NOMO-1 treated with DMSO at 0.1 percent for 48 hours (cell line): ENCODE measurements around the gene GDPD5.

Source experiments
- DNase-seq: peaks from one replicate; lab custom pipeline; 2025; ENCODE audit not compliant: unreplicated experiment; lab: John Stamatoyannopoulos, UW

GDPD5 gene

DNA sequence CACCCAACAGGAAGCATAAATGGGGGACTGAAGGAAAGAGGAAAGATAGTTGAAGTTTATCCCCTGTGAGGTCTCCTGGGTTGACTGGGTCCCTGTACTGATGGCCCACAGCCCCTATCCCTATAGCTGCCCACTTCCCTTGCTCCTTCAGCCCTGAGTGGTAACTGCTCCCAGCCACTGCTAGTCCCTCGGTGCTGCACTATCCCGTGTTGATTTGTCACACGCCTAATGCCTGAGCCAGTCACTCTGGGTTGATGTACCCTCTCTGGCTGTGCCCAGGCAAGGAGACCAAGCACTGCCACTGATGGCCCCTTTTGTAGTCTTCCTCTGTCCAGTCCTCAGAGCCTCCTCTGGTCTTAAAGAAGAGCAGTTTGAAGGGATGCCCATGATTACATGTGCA is 9.6 kb downstream of the GDPD5 start:
- no peak for DNase-seq

DNA sequence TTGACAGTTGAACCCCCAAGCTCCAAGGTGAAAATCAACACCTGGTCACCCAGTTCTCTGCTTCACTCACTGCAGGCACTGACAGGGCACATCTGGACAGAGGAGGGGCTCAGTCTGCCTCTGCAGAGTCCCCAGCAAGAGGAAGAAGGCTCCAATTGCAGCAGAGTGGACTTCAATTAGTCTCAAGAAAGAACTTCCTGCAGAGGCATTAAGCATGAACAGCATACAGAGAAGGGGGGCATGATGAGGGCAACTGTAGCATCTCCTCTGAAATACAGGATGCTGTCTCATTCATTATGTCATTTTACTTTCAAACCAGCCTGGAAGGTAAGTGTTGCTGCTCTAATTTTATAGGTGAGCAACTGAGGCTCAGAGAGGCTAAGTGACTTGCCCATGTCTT is 11.1 kb downstream of the GDPD5 start:
- DNase-seq: peak; percentile 5

DNA sequence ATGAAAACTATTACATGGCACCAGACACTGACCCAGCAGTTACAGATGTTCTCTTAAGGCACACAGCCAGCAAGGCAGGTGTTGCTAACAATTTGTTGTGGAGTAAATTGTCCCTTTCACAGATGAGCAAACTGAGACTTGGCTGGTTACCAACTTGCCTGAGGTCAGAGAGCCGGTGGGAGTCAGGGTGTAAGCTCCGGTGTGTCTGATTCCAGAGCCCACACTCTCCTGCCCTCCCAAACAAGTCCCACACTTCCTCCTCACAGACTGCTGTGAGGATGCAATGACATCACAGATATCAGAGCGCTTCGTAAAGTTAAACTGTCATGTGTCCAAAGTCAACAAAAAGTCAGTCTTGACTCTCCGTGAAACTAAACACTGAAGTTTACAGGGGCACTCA is 12.5 kb downstream of the GDPD5 start:
- DNase-seq: no peak

DNA sequence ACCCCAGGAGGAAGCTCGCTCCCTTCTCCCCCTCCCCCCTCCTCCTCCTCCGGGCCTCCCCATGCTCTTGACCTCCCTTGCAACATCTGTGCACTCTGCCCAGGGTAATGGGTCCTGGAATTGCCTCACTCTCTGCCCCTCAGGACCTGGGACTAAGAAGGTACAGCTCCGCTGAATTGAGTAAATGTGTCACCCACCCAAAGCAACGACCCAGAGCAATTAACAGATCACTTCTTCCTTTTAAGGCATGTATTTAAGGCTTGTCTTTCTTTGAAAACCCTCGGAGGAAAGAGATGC is 15.1 kb downstream of the GDPD5 start:
- DNase-seq: no peak

DNA sequence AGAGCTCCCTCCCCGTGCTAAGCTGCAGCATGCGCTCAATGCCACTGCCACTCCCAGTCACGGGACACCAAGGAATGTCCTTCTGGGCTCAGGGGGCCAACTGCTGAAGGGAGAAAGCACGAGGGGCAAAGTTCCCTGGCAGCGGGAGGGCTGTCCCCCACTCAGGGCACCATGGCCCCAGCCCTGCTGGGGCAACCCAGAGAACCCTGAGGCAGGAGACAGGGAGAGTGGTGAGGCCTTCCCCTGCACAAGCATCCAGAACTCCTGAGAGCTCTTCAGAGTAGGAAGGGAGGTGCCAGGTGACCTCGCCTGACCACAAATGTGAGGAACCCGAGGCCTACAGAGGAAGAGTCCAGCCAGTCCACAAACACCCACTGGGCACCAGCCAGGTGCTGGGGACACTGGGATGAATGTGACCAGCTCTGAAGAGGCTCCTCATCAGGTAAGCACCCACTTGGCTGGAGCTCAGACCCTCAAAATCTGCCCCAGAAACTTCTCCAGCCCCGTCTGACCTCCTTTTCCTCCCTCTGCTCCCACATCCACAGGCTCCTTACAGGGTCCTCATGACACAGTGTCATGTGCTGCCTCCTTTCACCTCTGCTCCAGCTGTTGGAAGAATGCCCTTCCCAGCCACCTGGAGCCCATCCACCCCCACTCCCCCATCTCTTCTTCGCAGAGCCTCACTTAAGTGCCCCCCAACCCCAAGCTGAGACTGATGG is 15.6 kb downstream of the GDPD5 start:
- DNase-seq: no peak

DNA sequence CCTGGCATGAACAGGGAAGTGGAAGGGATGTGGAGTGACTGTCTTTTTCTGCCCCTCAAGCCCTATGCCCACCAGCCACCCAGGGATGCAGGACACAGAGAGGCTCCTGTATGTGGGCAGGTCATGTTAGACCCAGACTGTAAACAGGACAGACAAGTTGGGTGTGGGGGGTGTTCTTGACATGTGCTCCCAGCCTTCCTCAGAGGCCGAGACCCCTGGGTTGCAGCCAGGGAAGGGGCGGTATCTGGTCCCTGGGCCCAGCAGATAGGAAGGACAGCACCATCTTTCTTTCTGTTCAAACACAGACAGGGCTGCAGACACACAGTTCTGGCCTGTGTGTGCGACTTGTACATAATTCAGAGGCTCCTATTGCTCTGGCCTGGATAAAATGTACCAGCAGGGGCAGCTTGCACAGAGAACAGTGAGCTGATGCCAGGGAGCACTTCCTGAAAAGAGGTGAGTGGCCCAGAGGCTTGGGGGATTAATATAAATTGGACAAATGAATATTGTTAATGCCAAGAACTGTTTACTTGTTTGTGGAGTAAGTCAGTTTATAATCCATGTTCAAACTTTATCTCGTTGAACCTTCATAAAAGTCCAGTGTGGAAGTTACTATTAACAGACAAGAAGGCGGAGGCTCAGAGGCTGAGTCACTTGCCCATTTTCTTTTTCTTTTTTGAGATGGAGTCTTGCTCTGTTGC is 16.6 kb downstream of the GDPD5 start:
- peak; percentile 14 for DNase-seq

DNA sequence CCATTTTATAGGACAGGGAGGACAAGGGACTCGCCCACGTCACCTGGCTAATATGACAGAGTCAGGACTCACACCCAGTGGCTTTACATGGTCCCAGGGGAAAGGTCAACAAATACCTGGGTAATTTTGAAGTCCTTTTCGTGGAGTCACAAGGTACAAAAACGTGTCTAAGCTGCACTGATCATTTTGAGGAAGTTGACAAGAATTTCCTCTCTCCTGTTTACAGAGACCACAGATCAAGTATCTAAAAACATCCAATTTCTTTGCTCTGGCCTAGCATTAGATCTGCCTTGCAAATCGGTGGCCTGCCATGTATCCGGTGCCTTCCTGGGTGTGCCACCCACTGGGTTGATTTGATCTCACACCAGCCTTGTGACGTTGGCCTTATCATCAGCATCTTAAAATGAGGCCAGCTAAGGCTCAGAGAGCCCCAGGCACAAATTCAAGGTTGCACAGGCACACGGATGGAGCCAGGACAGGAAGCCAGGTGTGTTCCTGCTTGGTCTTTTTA is 17.6 kb downstream of the GDPD5 start:
- DNase-seq: peak; percentile 41

DNA sequence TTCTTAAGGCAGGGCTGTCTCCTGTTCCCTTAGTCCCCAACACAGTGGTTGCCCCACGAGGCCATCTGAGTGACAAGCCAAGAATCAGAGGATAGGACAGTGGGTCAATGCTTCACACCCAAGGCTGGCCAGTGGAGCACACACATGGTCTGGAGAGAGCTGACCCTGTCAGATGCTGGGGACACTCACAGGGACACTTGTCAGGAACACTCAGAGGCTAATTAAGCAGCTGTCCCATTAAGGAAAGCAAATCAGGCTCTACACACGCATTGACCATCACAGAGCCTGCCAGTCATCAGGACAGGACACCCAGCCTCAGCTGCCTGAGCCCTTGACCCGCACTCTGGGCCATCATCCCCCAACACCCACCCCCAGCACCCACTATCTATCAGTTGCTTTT is 18.2 kb downstream of the GDPD5 start:
- DNase-seq: no peak

DNA sequence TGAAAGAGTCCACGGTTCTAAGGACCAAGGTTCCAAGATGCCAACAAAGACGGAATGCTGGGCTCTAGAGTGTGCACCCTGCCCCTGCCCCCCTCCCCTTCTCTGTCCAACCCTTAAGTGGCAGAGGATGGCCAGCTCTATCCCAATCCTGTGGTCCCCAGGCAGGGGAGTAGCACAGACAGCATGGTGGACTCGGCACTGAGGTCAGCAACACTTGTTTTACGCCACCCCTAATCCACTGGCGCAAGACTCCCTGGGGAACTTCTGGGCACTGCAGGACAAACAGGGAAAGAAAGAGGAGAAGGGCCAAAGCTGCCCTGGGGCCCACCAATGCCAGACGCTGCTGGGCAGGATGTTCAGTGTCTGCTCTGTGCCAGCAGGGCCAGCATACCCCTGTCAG is 18.9 kb downstream of the GDPD5 start:
- no peak for DNase-seq

DNA sequence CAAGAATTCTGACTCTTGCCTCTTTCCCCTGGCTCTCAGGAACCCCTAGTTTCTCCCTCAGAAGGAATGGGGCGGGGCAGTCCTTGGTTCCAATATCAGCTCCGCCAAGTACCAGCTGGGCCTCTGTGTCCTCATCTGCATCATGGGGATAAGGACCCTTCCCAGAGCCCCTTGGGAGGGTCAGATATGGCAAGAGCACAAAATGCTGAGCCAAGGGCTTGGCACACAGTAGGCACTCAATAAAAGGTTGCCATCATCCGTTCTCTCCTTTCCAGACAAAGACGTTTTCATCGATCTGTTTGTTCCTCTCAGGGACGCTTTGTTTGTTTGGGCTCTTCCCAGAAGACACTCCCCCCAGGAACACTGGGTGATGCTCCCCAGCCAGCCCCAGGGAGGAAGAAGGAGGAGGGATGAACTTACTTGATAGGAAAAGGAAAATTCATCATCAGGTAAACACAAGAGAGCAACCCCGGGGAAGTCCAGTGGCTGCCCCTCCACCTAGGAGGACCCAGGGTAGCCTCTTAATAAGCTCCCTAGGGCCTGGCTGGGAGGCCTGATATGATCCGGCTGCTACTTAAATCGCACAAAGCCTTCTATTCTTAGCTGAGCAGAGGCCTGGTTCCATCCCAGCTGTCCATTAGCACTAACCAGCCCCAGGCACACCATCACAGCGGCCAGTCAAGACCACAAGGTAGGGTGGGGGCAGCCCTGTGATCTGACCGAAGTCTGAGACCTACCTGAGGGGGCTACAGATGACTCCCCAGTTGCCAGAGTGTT is 19.6 kb downstream of the GDPD5 start:
- DNase-seq: no peak

DNA sequence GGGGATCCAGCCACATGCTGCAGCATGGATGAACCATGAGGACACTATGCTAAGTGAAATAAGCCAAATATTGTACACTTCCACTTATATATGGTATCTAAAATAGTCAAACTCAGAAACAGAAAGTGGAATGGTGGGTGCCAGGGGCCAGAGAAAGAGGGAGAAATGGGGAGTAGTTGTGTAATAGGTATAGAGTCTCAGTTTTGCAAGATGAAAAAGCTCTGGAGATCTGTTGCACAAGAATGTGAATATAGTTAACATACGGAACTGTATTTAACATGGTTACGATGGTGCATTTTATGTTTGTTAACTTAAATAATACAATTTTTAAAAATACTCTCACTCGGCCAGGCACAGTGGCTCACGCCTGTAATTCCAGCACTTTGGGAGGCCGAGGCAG is 21.2 kb downstream of the GDPD5 start:
- peak; percentile 84 for DNase-seq

DNA sequence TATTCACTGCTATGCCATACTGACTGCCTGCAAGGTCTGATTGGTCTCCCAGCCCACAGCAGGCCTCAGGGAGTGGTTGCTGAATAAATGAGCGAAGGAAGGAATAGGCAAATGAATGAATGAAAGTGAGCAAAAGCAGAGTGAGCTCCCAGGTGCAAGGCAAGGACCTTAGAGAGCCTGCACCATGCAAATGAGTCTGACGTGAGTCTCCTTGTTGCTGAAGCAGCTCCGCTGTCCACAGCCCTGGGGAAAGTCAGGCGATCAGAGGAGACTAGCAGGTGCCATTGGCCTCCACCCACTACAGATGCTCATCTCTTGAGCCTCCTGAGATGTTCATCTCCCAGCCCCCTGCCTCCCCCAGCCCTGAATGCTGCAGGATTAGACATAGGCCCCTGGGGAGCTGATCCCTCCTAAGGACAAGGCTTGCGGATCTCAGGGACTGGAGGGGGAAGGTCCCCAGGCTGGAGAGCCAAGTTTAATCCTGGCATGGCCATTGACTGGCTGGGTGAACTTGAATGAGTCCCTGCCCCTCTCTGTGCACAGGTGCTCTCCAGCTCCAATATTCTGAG is 22.1 kb downstream of the GDPD5 start:
- no peak for DNase-seq

DNA sequence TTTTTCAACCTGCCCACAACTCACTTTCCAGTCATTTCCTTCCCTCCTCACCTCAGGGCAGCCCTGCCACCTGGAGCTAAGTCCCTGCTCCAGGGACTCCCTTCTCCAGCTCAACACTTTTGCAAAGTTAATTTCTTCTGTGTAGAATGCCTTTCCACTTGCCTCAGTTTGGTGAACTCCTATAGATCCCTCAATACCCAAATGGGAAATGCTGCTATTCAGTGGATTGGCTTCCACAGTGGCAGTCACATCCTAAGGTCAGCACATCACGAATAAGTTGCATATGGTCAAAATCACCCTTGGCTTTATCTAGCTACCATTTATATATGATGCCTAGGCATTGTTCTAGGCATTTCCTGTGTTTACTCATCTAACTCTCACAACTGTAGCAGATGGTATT is 23.6 kb downstream of the GDPD5 start:
- no peak for DNase-seq

DNA sequence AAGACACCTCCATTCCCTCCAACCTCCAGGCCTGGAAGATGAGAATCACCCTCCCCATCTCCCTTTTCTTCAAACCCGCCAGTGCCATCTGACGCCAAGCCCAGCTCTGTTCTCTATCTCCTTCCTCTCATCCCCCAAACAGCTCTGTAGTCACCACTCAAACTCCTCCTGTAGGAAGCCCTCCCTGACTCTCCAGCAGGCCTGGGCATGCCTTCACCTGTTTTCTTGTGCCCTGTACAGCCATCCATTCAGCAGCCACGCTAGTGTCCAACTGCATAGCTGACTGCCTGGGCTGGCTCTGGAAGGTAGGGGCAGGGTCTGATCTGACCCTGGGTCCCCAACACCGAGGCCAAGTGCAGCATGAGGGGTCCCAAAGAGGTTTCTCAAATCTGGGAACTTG is 25.0 kb downstream of the GDPD5 start:
- no peak for DNase-seq

DNA sequence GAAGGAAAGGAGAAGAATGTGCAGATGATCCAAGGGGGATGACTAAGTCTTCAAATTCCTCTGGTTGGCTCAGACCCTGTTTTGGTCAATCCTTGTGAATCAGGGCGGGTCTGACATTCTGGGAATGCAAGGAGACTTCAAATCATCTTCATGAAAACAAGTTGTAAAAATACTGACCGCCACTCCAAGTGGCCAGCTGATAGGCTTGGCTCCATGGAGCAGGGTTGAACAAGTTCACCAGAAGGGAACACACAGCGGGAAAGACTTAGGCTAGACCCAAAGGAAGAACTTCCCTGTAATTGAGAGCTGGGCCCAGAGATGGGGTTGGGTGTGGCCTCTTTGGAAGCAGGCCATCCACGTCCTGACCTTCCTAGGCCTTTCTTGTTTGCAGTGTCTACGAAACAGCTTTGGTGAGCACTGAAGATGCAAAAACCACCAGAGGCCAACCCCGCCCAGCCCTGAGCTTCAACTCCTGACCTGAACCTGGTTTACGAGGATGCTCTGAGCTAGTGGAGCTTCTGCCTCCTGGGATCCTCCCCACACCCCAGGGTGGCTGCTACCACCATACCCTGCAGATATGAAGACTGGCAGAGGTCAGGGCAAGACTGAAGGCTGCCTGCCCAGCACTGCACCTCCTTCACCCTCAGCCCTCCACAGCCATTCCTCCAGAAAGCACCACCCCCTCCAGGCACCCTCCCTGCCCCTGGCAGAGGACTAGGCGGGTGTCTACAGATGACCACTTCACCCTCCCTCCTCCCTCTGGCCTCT is 26.1 kb downstream of the GDPD5 start:
- no peak for DNase-seq

DNA sequence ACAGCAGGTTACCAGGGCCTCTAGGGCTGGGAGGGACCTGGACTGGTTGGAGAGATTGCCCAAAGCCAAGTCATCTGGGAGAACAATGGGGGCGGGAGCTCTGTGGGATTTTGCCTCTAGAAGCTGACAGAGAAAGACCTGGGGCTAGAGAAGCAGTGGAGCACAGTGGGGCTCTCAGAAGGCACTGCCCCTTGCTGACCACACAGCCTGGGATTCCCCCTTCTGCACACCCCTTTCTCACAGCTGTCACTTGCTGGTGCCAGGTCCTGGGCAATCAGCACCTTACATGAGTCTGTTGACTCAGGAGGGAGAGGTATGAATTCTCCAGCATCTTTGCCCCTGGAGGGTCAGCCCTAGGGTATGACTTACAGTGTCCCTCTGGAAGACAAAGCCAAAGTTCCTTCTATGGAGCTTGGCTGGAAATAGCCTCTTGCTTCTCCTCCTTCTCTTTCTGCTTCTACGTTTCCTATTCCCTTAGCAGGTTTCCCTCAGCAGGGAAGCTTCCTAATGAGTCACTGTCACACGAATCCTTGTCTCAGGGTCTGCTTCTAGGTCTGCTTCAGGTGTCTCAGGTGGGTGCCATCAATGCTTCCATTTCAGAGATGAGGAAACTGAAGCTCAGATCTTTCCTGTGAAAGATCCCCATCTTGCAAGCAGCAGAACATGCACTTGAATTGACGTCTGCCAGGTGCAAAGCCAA is 27.0 kb downstream of the GDPD5 start:
- DNase-seq: no peak

DNA sequence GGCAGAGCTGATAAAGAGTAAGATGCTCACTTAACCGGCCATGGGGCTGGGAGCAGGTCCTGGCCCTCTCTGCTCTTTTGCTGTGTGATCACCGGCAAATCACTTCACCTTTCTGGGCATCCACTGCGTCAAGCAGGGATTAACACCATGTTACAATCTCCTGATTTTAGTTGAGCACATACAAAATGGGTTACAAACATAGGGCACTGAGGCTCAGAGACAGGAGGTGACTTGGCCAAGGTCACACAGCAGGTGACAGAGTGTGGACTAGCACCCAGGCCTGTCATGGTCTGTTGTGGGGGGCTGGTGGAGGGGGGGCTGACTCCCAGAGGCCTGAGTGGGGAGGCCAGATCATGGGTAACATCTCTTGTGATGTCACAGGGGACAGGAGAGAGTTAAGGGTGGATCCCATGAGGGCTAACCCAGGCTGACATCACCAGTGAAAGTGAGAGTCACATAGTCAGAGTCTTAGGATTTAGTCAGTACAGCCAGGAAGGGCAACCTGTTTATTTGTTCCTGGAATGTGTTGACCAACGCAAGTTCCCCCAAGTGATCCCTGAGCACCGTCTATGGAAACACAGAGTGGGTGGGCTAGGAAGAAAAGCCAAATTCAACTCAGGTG is 27.8 kb downstream of the GDPD5 start:
- no peak for DNase-seq

DNA sequence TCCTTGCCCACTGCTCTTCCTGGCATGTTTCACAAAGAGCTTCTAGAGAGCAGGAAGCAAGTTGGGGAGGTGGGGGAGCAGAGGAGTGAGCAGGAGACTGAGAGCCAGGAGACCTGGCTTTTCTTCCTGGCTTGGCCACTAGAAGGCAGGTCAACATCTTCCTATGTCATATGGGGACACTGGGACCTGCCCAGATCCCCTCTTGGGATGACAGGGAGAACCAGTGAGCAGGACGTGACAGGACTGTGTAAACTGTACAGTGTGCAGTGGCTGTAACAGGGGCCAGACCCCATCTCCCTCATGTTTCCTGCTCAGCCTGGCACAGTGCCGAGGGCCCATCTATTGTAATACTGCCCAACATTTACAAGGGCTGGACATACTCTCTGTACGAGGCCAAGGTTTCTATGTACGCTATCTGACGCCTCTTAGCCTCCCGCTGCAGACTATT is 29.4 kb downstream of the GDPD5 start:
- no peak for DNase-seq

DNA sequence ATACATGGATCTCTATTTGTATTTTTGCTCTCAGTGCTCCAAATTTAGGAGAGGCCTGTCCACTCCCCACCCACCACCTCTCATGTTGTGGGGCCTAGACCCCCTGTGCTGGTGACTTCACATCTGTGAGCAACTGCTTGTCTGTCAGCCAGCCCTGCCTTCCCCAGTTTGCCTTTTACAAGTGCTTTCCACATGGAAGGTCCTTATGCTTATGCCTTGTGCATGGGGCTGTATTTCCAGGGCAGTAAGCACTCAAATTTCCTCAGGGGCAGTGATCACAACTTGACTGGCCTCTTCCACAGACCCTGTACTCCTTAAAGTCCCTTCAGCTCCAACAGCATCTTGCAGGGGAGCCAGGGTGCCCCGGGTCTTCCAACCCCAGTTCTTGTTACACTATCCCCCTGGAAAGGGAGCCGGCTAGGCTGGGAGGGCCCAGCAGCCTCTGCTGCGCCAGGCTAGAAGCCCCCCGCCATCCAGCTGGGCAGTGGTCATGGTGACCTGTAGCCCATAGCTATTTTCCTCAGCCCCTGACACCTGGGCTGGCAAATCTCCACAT is 29.9 kb downstream of the GDPD5 start:
- no peak for DNase-seq

DNA sequence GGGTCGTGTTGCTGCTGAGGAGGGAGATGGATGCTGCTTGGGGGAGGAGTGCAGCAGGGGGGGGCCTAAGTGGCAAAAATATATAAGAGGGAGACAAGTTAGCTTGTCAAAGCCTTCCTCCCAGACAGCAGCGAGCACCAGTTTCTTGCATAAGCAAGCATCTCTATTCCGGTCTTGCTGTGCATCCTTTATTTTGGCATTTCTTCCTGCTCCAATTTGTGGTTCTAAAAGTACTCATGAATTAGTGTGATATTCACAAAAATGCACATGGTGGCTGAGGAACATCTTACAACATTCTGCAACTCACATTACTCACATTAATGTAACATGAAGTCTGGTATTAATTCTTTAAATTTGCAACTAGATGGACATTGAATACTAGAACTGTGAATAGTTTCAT is 32.1 kb downstream of the GDPD5 start:
- DNase-seq: no peak
